Measurements from ENCODE around the gene CDK11B. TPM values are rescaled to one million over a fixed set of nuclear protein-coding genes. Genes with fewer than 3 reads are reported as not detected.

The CDK11B gene
- total and polyA plus RNA-seq, 2 of the 8 experiments (the other 6 are each of a cell fraction or from before 2014, with no cell fraction given), result 11.1 to 31.9 TPM

GRCh38 chr1:1616045-1616790 lies 42.6 kb downstream of the CDK11B start:
- peaks cover 6% of the 10 kb centered on the region; the same call in 1 of the 2 replicates for H3K23me2 ChIP-seq (ENCODE audit: low read depth, low read length)
- H3K56ac ChIP-seq (replicated peaks; ENCODE audit: insufficient read length, low read depth, low read length), result no peak overlapping the region
- DNase-seq (ENCODE audit: low read depth in 1 of 2, low spot score in 2 of 2), result no peak
- peak overlapping the region; percentile 74 for H4K5ac ChIP-seq (ENCODE audit: insufficient read length, low read depth, low read length)
- no peaks in the 10 kb centered on the region; a peak in 1 of 7 replicates for H3K27me3 ChIP-seq (replicated peaks in 1 of 4; ENCODE audit: control insufficient read depth in 3 of 4, extremely low read depth in 1 of 4, insufficient read depth in 3 of 4, low read length in 3 of 4)
- peaks cover 6 to 24% of the 10 kb centered on the region in 2 experiments for H4K20me1 ChIP-seq (replicated peaks in 1 of 2; ENCODE audit: control insufficient read depth in 1 of 2, insufficient read depth in 2 of 2, low read length in 2 of 2)
- H3K4me1 ChIP-seq (replicated peaks in 1 of 4; ENCODE audit: control insufficient read depth in 3 of 4, insufficient read depth in 4 of 4, low read length in 3 of 4), result peaks cover 0 to 13% (median 5%) of the 10 kb centered on the region in 4 experiments; a peak in 5 of 7 replicates
- H2AFZ ChIP-seq (ENCODE audit: low read length), result no peak overlapping the region; the same call in 1 of the 2 replicates
- H2BK5ac ChIP-seq (ENCODE audit: low read depth, low read length), result no peak overlapping the region
- H3K9me3 ChIP-seq (ENCODE audit: insufficient read depth in 2 of 2, low read depth in 1 of 2, low read length in 1 of 2), result no peaks in the 10 kb centered on the region
- no peaks in the 10 kb centered on the region for H3K36me3 ChIP-seq (ENCODE audit: control insufficient read depth in 2 of 4, insufficient read depth in 4 of 4, low read length in 3 of 4)
- no peak overlapping the region for H3K4ac ChIP-seq (replicated peaks; ENCODE audit: insufficient read length, low read depth, low read length)
- H4K8ac ChIP-seq (ENCODE audit: extremely low read depth, insufficient read depth, low read length), result no peak overlapping the region
- no peak overlapping the region for H3K14ac ChIP-seq (ENCODE audit: insufficient read length)
- no peak overlapping the region for H2BK120ac ChIP-seq (replicated peaks; ENCODE audit: low read depth, low read length)
- peak overlapping the region; percentile 48; the same call in 1 of the 2 replicates for H3K18ac ChIP-seq (ENCODE audit: extremely low read depth, low read length)
- no peak overlapping the region for H3K23ac ChIP-seq (ENCODE audit: insufficient read length)
- peaks cover 3% of the 10 kb centered on the region for H3K79me1 ChIP-seq (ENCODE audit: low read depth, low read length)
- no peak for FAIRE-seq
- peak; percentile 2 for TF ChIP-seq KDM4A (IDR thresholded peaks at IDR 0.05; ENCODE audit: low read depth, low read length, severe bottlenecking)
- no peak for TF ChIP-seq SIN3A (conservative IDR thresholded peaks at IDR 0.05 in 1 of 2, IDR thresholded peaks at IDR 0.05 in 1 of 2; ENCODE audit: low read depth in 1 of 2, low read length in 2 of 2)
- TF ChIP-seq ATF2 (IDR thresholded peaks at IDR 0.05; ENCODE audit: low read length), result no peak
- TF ChIP-seq EZH2 (IDR thresholded peaks at IDR 0.05; ENCODE audit: low read depth, low read length, severe bottlenecking), result no peak
- 0 out of 2 replicates have a peak, but pooled peaks have one; percentile 43 for TF ChIP-seq RBBP5 (IDR thresholded peaks at IDR 0.05; ENCODE audit: borderline replicate concordance, low read depth, low read length)
- TF ChIP-seq JUN (IDR thresholded peaks at IDR 0.05; ENCODE audit: low read depth, low read length), result no peak
- TF ChIP-seq BCL11A (IDR thresholded peaks at IDR 0.05; ENCODE audit: low read depth in 2 of 2, low read length in 2 of 2), result no peak
- TF ChIP-seq RNF2 (IDR thresholded peaks at IDR 0.05; ENCODE audit: borderline replicate concordance, low read depth, low read length, missing control alignments, poor library complexity, severe bottlenecking), result no peak
- no peak overlapping the region for H2BK12ac ChIP-seq (ENCODE audit: low read depth, low read length)
- WGBS, 2 experiments (ENCODE audit: extremely low coverage in 1 of 2, insufficient coverage in 1 of 2, insufficient read length in 1 of 2, insufficient replicate concordance in 2 of 2, low coverage in 1 of 2, low lambda C conversion rate in 2 of 2, missing lambda C conversion rate in 1 of 2), result 32% methylated on average over 37 of the region's 80 CpGs; no CpG with 5 or more reads in 1 of the 2 experiments
- H2BK20ac ChIP-seq (ENCODE audit: low read length), result no peak overlapping the region
- ChIA-PET CTCF (ENCODE audit: partially characterized antibody) (interaction anchor here (1.4 kb wide), 1 partner anchor 70 kb away, joined by 3 read pairs; no protein-coding TSS in a partner anchor), POLR2A (ENCODE audit: partially characterized antibody) (interaction anchor here (1.2 to 4.6 kb wide), 8 partner anchors 8 to 291 kb away, joined by 3 to 34 read pairs (median 8); partner anchors contain the start of gene MMP23B)
- peaks cover 0 to 13% of the 10 kb centered on the region in 2 experiments; a peak in 2 of 4 replicates for H3K79me2 ChIP-seq (ENCODE audit: control insufficient read depth in 1 of 2, insufficient read depth in 2 of 2, low read length in 2 of 2)
- H3K27ac ChIP-seq (ENCODE audit: low read depth, low read length), result peak overlapping the region; percentile 100; the same call in 1 of the 2 replicates
- H2BK15ac ChIP-seq (ENCODE audit: low read length), result no peak overlapping the region
- H3K4me2 ChIP-seq (ENCODE audit: insufficient read depth in 1 of 2, low read depth in 2 of 2, low read length in 2 of 2), result peak overlapping the region; percentile 62 to 94
- no peak overlapping the region for H2AK5ac ChIP-seq (ENCODE audit: low read depth, low read length)
- H4K91ac ChIP-seq (replicated peaks; ENCODE audit: insufficient read length, low read length), result no peak overlapping the region
- peak overlapping the region; percentile 80 to 97 (median 92) for H3K4me3 ChIP-seq (ENCODE audit: extremely low read depth in 1 of 4, insufficient read depth in 2 of 4, low read depth in 3 of 4, low read length in 4 of 4)
- peak overlapping the region in 3 of 4 experiments; percentile 97 to 99 (median 99); a peak in 5 of 7 replicates for H3K9ac ChIP-seq (replicated peaks in 1 of 4; ENCODE audit: extremely low read depth in 1 of 4, low read depth in 3 of 4, low read length in 3 of 4)
